ENCODE data around the gene MARCO. TPM values are rescaled to one million over a fixed set of nuclear protein-coding genes. Genes with fewer than 3 reads are reported as not detected.

The MARCO gene
- total and polyA plus RNA-seq, 10 of the 15 experiments (the other 5 are each of a cell fraction or from before 2014, with no cell fraction given) = 0.13 to 0.67 (median 0.32) TPM; not detected in 5

DNA sequence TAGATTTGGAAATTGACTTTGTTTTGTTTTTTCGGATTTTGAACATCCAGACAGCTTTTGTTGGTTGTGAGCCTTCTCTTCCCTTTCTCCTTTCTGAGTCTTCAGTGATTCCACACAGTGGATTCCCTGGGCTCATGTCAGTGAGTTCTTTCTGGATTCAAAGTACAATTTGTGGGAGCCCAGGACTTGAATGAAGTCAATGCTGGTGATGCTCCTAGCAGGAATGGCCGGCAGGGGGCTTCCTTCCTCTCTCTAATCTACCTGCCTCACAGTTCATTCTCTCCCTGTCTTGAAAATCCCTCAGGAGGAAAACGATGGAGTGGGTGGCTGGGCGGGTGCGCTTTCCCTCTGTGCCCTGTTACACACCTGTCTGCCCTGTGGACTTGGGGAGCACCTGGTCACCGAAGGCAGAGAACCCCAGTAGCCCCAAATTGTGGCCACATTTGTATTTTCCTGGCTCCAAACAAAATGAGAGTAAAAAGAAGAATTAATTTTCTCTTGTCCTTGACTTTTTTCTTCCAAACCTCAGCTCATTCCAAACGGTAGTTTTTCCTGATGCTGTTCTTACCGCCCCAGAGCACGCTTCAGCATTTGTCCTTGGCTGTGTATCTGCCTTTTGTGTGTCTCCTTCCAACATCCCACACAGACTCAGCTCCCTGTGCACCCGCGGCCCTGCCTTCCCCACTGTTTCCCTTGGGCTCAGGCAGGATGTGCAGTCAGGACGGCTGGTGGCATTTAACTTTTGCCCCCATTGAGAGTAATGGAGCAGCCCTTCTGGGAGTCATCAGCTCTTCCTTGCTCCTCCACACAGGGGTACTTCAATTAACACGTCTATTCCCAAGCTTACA, 86.6 kb downstream of the MARCO start:
- ChIA-PET POLR2A (no interaction called here), RAD21 (ENCODE audit: unreplicated experiment) (no interaction called here), CTCF (interaction anchor here (1.0 to 1.4 kb wide), 4 partner anchors 12 to 448 kb away, joined by 3 read pairs; no protein-coding TSS in a partner anchor), SMC1A (ENCODE audit: uncharacterized antibody, unreplicated experiment) (no interaction called here)
- peak; percentile 23 for FAIRE-seq
- Histone ChIP-seq H2AFZ (ENCODE audit: control insufficient read depth, low read depth, low read length) (no peak overlapping the region), H3K9me3 (replicated peaks; ENCODE audit: control insufficient read depth, insufficient read depth, low read length) (no peaks in the 10 kb centered on the region), H3K4me1 (ENCODE audit: control insufficient read depth, insufficient read depth, low read length) (no peaks in the 10 kb centered on the region), H3K4me3 (no peak overlapping the region), H3K36me3 (ENCODE audit: control insufficient read depth in 2 of 2, insufficient read depth in 2 of 2, low read length in 1 of 2) (no peaks in the 10 kb centered on the region), H3K27ac (ENCODE audit: control insufficient read depth, insufficient read depth) (no peak overlapping the region), H4K20me1 (ENCODE audit: control insufficient read depth, insufficient read depth) (no peaks in the 10 kb centered on the region), H3K4me2 (ENCODE audit: control insufficient read depth, insufficient read depth) (no peak overlapping the region), H3K79me2 (ENCODE audit: control insufficient read depth, insufficient read depth, low read length) (no peaks in the 10 kb centered on the region), H3K9ac (ENCODE audit: control insufficient read depth, insufficient read depth, low read length) (no peak overlapping the region), H3K27me3 (replicated peaks in 1 of 2; ENCODE audit: control insufficient read depth in 2 of 2, insufficient read depth in 2 of 2, low read length in 1 of 2) (no peaks in the 10 kb centered on the region; a peak in 2 of 4 replicates)
- no peak for DNase-seq (ENCODE audit: low read depth, low spot score)
- TF ChIP-seq POLR2AphosphoS5 (IDR thresholded peaks at IDR 0.05; ENCODE audit: low read length) (no peak), FOXK2 (IDR thresholded peaks at IDR 0.05) (no peak), SMC3 (IDR thresholded peaks at IDR 0.05; ENCODE audit: borderline replicate concordance, low read length) (peak; percentile 36; the same call in 1 of the 2 replicates), SPI1 (IDR thresholded peaks at IDR 0.05; ENCODE audit: borderline replicate concordance, insufficient read depth, low read depth, low read length) (no peak), RAD21 (IDR thresholded peaks at IDR 0.05; ENCODE audit: insufficient read depth, low read depth, low read length) (peak; percentile 42)
- TF ChIP-seq, protein P1, sequence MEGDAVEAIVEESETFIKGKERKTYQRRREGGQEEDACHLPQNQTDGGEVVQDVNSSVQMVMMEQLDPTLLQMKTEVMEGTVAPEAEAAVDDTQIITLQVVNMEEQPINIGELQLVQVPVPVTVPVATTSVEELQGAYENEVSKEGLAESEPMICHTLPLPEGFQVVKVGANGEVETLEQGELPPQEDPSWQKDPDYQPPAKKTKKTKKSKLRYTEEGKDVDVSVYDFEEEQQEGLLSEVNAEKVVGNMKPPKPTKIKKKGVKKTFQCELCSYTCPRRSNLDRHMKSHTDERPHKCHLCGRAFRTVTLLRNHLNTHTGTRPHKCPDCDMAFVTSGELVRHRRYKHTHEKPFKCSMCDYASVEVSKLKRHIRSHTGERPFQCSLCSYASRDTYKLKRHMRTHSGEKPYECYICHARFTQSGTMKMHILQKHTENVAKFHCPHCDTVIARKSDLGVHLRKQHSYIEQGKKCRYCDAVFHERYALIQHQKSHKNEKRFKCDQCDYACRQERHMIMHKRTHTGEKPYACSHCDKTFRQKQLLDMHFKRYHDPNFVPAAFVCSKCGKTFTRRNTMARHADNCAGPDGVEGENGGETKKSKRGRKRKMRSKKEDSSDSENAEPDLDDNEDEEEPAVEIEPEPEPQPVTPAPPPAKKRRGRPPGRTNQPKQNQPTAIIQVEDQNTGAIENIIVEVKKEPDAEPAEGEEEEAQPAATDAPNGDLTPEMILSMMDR (IDR thresholded peaks at IDR 0.05 in 2 of 3, conservative IDR thresholded peaks at IDR 0.05 in 1 of 3; ENCODE audit: control insufficient read depth in 2 of 3, extremely low read depth in 1 of 3, insufficient read depth in 1 of 3, low read depth in 3 of 3, low read length in 3 of 3) = peak; percentile 45 to 62 (median 50); a peak in 5 of 6 replicates
- TF ChIP-seq, protein P2, sequence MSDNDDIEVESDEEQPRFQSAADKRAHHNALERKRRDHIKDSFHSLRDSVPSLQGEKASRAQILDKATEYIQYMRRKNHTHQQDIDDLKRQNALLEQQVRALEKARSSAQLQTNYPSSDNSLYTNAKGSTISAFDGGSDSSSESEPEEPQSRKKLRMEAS (IDR thresholded peaks at IDR 0.05; ENCODE audit: low read depth, low read length) = no peak
- TF ChIP-seq, protein P3, sequence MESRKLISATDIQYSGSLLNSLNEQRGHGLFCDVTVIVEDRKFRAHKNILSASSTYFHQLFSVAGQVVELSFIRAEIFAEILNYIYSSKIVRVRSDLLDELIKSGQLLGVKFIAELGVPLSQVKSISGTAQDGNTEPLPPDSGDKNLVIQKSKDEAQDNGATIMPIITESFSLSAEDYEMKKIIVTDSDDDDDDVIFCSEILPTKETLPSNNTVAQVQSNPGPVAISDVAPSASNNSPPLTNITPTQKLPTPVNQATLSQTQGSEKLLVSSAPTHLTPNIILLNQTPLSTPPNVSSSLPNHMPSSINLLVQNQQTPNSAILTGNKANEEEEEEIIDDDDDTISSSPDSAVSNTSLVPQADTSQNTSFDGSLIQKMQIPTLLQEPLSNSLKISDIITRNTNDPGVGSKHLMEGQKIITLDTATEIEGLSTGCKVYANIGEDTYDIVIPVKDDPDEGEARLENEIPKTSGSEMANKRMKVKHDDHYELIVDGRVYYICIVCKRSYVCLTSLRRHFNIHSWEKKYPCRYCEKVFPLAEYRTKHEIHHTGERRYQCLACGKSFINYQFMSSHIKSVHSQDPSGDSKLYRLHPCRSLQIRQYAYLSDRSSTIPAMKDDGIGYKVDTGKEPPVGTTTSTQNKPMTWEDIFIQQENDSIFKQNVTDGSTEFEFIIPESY (IDR thresholded peaks at IDR 0.05) = no peak
- 9% methylated on average over 13 of the region's 13 CpGs for WGBS (ENCODE audit: insufficient coverage, insufficient replicate concordance, low lambda C conversion rate, missing lambda C conversion rate)
- in situ Hi-C loops (cut with MboI) (no loop called here), intact Hi-C loops (cut with micrococcal nuclease; ENCODE audit: unreplicated experiment) (loop anchor here (5.0 kb wide), 1 partner anchor 279 kb away; no protein-coding TSS in a partner anchor)
- no TSS peak for BruUV-seq (replicated peaks)
- ATAC-seq = peak; percentile 59
